Heart left ventricle (tissue), 13 donors: ENCODE measurements around the gene HOOK1.

Experiments used
- POLR2A ChIP-seq, 2 donors: fragments of 450-650 bp; IDR thresholded peaks; one replicate each; pipeline ENCODE4 v1.6.1; 2017; ENCODE audit warnings: antibody characterized with exemption in 2 of 2, mild to moderate bottlenecking in 2 of 2, moderate library complexity in 2 of 2
- TF ChIP-seq, protein P1 (sequence below), 12 donors: fragments of 200-600 bp; sonication (generic) in 4 of 12; IDR thresholded peaks; one replicate each; pipeline versions ENCODE4 v1.5.0 to v1.8.0; 2018 to 2022; ENCODE audit warnings: antibody characterized with exemption in 12 of 12, mild to moderate bottlenecking in 5 of 12
- donor health status: ischemic (EF 13 %, LVEDD 7.1; RV severe dilation, severe dysfunction).
- donor health status: DM: no; HTN: yes; CAD: no.
- donor health status: DM: no; HTN: no; CAD: no.
- donor health status: ischemic (EF 25% LVEDD 6.9; RV normal size, moderate dysfunction).
- donor health status: ischemic (EF 25% LVEDD 5.7; RV mildly dilated, moderate dysfunction).
- donor health status: ischemic (EF 35%, LVEDD 5.7; RV mildly dilated, moderate dysfunction).
- donor health status: nonischemic (EF 11% LVEDD 7.7; RV severe dilation, severe dysfunction).
- donor health status: DM: yes; HTN: yes; CAD: no.
- donor health status: PGD.
- donor health status: ischemic (EF 29% LVEDD 5.4; RV normal size, mild dysfunction).
- donor health status: nonischemic (EF 23%, LVEDD 6.1; RV moderate dilation, normal function).

DNA sequence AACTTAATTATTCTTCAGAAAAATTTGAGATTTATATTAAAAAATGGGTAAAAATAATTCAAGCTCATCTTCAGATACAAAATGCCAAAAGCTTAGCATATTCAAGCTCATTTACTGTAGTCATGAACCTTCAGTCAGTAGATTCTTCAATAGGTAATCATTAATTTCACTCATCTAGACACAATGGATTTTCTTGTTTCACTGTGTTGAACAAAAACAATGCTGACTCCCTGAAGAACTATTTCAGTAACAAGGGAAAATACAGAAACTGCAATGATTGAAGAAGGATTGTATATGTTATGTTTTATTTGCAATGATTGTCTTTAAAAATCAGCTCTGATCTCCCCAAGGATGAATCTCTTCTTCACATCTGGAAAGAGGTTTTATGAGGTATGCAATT, 9.2 kb upstream of the HOOK1 start:
- TF ChIP-seq POLR2A (IDR thresholded peaks at IDR 0.05): no peak
- TF ChIP-seq, protein P1, sequence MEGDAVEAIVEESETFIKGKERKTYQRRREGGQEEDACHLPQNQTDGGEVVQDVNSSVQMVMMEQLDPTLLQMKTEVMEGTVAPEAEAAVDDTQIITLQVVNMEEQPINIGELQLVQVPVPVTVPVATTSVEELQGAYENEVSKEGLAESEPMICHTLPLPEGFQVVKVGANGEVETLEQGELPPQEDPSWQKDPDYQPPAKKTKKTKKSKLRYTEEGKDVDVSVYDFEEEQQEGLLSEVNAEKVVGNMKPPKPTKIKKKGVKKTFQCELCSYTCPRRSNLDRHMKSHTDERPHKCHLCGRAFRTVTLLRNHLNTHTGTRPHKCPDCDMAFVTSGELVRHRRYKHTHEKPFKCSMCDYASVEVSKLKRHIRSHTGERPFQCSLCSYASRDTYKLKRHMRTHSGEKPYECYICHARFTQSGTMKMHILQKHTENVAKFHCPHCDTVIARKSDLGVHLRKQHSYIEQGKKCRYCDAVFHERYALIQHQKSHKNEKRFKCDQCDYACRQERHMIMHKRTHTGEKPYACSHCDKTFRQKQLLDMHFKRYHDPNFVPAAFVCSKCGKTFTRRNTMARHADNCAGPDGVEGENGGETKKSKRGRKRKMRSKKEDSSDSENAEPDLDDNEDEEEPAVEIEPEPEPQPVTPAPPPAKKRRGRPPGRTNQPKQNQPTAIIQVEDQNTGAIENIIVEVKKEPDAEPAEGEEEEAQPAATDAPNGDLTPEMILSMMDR (IDR thresholded peaks at IDR 0.05): no peak
